ENCODE results near the gene HLF.

DNA sequence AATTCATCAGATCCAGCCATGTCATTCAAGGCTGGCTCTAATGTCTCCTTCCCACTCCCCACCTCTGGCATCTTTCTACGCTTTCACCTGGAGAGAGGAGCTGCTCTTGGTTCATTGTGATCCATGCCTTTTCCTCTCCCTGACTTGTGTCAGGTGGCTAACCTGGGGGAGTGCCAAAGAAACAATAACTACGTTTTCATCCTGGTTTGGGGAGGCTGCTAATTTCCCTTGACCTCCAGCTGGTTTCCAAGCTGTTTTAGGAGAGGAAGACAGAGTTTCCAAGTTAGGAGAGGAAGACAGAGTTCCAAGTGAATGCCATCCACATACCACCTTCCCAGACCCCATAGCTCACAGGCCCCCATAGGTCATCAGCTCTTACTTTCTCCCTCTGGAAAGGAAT lies 40.0 kb upstream of the HLF start:
- TF ChIP-seq, protein P1, sequence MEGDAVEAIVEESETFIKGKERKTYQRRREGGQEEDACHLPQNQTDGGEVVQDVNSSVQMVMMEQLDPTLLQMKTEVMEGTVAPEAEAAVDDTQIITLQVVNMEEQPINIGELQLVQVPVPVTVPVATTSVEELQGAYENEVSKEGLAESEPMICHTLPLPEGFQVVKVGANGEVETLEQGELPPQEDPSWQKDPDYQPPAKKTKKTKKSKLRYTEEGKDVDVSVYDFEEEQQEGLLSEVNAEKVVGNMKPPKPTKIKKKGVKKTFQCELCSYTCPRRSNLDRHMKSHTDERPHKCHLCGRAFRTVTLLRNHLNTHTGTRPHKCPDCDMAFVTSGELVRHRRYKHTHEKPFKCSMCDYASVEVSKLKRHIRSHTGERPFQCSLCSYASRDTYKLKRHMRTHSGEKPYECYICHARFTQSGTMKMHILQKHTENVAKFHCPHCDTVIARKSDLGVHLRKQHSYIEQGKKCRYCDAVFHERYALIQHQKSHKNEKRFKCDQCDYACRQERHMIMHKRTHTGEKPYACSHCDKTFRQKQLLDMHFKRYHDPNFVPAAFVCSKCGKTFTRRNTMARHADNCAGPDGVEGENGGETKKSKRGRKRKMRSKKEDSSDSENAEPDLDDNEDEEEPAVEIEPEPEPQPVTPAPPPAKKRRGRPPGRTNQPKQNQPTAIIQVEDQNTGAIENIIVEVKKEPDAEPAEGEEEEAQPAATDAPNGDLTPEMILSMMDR (IDR thresholded peaks at IDR 0.05; ENCODE audit: low read depth, low read length, missing input control) = no peak
- TF ChIP-seq, protein P2, sequence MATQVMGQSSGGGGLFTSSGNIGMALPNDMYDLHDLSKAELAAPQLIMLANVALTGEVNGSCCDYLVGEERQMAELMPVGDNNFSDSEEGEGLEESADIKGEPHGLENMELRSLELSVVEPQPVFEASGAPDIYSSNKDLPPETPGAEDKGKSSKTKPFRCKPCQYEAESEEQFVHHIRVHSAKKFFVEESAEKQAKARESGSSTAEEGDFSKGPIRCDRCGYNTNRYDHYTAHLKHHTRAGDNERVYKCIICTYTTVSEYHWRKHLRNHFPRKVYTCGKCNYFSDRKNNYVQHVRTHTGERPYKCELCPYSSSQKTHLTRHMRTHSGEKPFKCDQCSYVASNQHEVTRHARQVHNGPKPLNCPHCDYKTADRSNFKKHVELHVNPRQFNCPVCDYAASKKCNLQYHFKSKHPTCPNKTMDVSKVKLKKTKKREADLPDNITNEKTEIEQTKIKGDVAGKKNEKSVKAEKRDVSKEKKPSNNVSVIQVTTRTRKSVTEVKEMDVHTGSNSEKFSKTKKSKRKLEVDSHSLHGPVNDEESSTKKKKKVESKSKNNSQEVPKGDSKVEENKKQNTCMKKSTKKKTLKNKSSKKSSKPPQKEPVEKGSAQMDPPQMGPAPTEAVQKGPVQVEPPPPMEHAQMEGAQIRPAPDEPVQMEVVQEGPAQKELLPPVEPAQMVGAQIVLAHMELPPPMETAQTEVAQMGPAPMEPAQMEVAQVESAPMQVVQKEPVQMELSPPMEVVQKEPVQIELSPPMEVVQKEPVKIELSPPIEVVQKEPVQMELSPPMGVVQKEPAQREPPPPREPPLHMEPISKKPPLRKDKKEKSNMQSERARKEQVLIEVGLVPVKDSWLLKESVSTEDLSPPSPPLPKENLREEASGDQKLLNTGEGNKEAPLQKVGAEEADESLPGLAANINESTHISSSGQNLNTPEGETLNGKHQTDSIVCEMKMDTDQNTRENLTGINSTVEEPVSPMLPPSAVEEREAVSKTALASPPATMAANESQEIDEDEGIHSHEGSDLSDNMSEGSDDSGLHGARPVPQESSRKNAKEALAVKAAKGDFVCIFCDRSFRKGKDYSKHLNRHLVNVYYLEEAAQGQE (IDR thresholded peaks at IDR 0.05) = no peak
- TF ChIP-seq, protein P3, sequence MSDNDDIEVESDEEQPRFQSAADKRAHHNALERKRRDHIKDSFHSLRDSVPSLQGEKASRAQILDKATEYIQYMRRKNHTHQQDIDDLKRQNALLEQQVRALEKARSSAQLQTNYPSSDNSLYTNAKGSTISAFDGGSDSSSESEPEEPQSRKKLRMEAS (IDR thresholded peaks at IDR 0.05) = no peak
- TF ChIP-seq, protein P4, sequence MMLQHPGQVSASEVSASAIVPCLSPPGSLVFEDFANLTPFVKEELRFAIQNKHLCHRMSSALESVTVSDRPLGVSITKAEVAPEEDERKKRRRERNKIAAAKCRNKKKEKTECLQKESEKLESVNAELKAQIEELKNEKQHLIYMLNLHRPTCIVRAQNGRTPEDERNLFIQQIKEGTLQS (IDR thresholded peaks at IDR 0.05) = no peak

All from liver (tissue), 3 donors.